Forelimb muscle (tissue), 1 donor: ENCODE data around the gene TNFAIP8. TPM values are rescaled to one million over a fixed set of nuclear protein-coding genes. Genes with fewer than 3 reads are reported as not detected.
"Not testable (repeated sequence)": the region's sequence is repeated elsewhere in the genome, so short reads cannot be mapped to it uniquely, and the experiment has no call there.

ENCODE experiments used
- DNase-seq: peaks from one replicate; pipeline ENCODE4 v3.0.0-alpha.2; 2013; ENCODE audit warnings: low read depth
- polyA plus RNA-seq: library from polyadenylated mRNA; unstranded; fragments of 120-200 nt; gene quantifications from one replicate; pipeline ENCODE4 v1.2.1, GENCODE V29; 2013; ENCODE audit not compliant: insufficient read length

The TNFAIP8 gene
- polyA plus RNA-seq, 1 donor = 9.4 TPM

GRCh38 chr5:119393746-119394145 lies 37.9 kb downstream of the TNFAIP8 start:
- DNase-seq = no peak

GRCh38 chr5:119395080-119395836 lies 39.4 kb downstream of the TNFAIP8 start:
- no peak for DNase-seq

GRCh38 chr5:119396030-119396664 lies 40.3 kb downstream of the TNFAIP8 start:
- DNase-seq = no peak

DNA sequence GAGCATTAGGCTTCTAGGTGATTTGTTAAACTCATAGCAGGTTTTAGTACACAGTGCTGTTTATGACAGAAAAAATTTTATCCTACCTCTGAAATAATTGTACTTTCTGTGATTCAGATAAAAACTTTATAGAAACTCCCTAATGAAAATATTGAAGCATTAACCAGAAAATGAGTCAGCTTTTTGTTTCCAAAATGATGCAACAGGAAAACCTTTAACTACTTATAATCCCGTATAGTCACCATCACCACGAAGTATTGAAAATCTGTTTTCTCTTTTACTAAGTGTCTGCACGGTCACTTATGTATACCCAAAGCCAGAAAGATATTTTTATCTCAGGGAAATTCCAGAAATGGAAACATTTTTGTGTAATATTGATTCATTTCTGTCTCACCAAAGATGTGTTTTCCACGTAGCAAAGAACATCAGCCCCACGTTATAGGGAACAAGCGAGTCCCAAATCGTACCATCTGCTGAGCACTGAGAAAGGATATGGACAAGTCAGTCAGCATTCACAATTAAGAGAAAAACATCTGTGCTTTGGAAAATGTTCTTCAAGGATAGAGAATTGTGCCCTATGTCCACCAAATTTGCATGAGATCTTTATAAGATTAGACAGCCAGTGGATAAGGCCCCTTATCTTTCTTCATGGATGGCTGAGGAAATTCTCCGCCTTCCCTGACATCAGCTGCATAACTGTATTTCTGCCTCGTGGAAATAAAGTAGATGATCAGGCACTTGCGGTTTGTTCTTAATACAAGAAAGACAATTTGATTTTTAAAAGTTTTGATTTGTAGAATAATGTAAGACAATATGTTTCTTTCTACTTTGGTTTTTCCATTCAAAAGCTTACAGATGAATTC lies 41.9 kb downstream of the TNFAIP8 start:
- DNase-seq = no peak

DNA sequence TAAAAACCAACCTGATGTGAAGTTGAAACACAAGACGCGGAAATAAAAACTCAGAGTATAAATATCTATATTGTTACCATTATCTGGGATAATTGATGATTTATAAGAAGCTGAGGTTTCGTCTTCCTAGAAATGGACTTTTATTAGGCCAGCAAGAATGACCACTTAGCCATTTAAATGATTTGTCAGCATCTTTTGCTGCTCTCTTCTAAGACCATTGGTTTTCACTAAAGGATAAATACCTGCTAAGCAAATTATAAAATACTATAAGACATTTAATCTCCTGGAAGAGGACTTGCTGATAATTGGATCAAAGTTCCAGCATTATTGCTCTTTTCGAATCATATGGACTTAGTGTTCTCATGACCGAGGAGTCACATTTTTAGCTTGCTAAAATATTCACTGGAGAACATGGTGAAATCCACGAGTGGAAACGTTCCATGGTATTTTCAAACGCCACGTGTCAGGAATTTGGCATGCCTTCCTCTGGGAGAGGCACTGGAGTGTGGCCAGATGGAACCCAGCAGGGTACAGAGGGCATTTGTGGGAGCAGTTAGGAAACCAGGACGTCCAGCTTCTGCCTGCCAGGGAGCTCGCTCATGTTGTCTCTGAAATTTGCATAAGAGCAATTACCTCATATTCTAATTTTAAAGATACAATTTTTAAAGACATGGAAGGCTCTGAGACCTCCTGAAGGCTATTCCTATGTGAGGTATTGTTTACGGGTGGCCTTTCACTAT lies 43.1 kb downstream of the TNFAIP8 start:
- DNase-seq = no peak

- no peak for DNase-seq
Observed at GRCh38 chr5:119400245-119400644, 44.4 kb downstream of the TNFAIP8 start.

GRCh38 chr5:119402081-119402480 lies 46.3 kb downstream of the TNFAIP8 start:
- no peak for DNase-seq

DNA sequence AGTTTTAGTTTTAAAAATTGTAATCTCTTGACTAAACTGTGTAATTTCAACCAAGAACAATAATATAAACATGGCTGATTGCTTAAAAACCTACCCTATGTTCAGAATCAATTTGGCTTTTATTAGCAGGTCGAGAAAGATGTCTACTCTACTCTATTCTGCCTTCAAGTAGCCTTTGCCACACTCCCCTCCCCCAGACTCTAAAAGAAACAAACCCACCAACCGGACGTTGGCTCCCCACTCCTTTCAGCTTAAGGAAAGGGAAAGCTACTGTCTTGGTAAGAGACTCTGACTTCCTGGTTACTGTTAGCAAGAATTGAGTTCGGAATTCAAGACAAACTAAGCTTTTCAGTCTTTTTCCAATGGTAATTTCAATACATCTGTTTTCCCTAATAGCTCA lies 46.7 kb downstream of the TNFAIP8 start:
- DNase-seq = no peak

- DNase-seq = no peak
Observed at GRCh38 chr5:119404033-119404432, 48.2 kb downstream of the TNFAIP8 start.

DNA sequence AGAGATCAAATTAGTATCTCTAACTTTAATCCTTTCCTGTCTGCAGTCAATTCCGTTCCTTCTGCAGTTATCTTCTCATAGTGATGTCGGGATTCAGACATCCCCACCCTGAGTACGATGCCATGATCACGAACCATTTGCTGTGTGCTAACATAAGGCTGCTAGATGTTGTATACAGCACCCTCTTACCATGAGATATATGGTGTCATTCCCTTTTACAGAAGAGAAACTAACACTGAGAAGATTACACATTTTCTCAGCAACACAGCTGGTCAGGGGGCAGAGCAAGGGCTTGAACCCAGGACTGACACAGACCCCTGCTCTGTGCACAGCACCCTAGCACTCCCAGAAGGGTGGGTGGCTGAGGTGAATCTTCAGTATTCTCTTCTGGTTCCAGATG lies 49.6 kb downstream of the TNFAIP8 start:
- no peak for DNase-seq

GRCh38 chr5:119406551-119407110 lies 50.8 kb downstream of the TNFAIP8 start:
- no peak for DNase-seq

DNA sequence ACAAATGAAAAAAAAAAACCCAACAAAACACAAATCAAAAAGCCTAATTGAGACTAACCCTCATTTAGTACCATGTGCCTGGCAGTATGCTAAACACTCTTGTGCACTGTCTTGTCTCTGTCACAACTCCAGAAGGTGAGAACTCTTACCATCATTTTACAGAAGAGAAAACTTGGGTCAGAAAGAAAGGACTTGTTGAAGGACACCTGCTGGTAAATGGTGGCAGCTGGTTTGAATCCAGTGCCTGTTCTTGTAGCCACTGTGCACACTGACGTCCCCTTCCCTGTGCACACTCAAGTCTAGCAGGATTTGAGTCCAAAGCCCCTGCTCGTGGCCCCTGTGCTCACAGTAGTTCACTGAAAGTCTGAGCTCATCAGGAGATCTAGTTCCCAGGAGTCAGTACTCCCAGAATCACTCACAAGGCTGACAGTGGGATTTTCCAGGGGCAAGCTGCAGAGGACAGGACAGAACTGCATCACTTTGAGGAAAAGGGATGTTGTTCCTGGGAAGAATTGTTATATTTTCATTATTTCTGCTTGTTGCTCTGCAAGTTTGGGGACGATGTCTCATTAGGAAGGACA lies 53.5 kb downstream of the TNFAIP8 start:
- DNase-seq = no peak

DNA sequence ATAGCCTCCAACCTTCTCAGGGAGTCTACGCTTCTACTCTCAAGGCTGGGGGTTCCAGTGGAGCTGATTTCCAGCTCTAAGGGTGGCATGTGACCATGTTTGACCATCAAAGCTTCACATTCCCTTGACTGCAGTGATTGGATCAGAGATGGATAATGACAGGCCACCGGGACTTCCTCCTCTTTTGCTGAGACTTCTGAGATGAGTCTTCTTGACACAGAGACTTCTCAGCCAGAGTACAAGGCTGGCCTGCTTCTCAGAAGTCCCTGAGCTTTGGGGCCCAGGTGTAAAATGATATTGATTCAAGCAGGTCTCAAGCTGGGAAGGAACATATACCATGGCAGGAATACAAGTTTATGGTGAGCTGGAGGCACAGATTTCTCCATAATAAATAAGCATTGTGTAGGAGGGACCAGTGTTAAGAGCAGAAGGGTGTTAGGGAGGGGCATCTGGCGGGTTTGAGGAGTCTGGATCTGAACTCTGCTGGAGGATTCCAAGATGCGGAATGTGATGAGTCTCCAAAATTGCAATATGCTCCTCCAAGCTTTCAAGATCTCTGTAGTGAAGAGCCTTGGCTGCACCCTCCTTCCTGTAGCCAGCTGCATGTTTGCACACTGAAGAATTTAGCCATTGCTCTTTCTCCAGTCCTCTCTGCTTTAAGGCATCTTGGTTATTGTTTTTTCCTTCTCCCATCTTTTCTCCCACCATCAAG lies 54.8 kb downstream of the TNFAIP8 start:
- DNase-seq = no peak

DNA sequence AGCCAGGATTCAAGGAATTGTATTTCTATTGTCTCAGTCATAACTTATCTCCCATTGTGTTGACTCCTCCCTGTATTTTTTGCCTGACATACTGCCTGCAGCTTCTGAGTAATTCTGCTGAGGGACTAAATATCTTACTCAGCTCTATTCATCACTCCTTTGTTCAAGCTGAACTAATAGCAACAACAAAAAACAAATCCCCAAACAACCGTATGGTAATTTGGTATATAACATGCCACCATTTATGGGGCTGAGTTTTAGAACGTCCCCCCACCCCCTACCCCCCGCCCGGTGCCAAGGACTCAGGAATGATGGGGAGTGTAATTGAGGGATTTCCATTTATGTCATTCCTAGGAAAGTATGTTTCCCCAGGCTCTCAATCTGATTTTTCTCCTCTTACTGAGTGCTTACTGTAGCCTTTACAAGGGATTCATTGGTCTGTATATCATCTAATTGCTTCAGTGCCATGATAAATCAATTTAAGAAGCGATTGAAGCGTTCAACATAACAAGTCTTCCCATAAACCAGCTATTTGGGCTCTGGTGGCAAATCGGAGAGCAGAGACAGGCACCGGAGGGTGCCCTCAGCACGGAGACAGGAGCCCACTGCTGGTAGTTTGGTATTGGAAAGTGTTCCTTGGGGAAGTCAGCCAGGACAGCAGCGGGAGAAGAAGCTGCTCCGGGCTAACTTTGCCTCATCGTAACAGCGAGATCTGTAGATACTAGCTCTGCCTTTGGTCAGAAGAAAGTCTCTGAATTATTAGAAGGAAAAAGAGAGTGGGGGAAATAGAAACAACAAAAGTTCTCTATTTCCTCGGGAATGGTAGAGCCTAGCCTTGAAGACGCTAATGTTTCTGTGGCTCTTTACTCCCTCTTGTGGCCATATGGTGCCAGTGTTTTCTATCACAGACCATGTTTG lies 55.8 kb downstream of the TNFAIP8 start:
- peak; percentile 71 for DNase-seq

GRCh38 chr5:119412279-119413227 lies 56.7 kb downstream of the TNFAIP8 start:
- DNase-seq = no peak

- not testable (repeated sequence) for DNase-seq
Observed at GRCh38 chr5:119414124-119414734, 58.4 kb downstream of the TNFAIP8 start.

- no peak for DNase-seq
Observed at GRCh38 chr5:119417891-119418605, 62.2 kb downstream of the TNFAIP8 start.
